GM12878 (cell line): ENCODE results near the gene KISS1R. TPM values are rescaled to one million over a fixed set of nuclear protein-coding genes. Genes with fewer than 3 reads are reported as not detected.
A peak's percentile ranks its signal among the peaks of the same experiment; 100 is the strongest.

Source experiments
- ATAC-seq: fragments of 200-7000 bp; cut with Tn5 transposase; 3 replicates; pipeline ENCODE4 v1.9.1; 2020; ENCODE audit warnings: mild to moderate bottlenecking, moderate library complexity
- BruUV-seq: library from RNA; stranded (reverse); fragments of 400-500 nt; replicated peaks from 2 replicates; lab custom pipeline; 2021; lab: Mats Ljungman, UMichigan
- CTCF ChIA-PET: fragments of 300-600 bp; sonication (Branson Sonifier 250); formaldehyde crosslinking; extraction: SDS; loops from one replicate; lab custom pipeline; 2021; ENCODE audit warnings: inconsistent platforms; lab: Yijun Ruan, JAX
- POLR2A ChIA-PET: fragments of 350-600 bp; formaldehyde crosslinking; extraction: SDS; loops from one replicate; lab custom pipeline; 2021; ENCODE audit warnings: inconsistent platforms; lab: Charles Lee
- RAD21 ChIA-PET: fragments of 300-600 bp; sonication (Branson Sonifier 250); formaldehyde crosslinking; loops from one replicate; lab custom pipeline; 2023; ENCODE audit warnings: antibody characterized with exemption; ENCODE audit not compliant: unreplicated experiment; lab: Charles Lee
- SMC1A ChIA-PET: fragments of 300-600 bp; sonication (Branson Sonifier 250); formaldehyde crosslinking; loops from one replicate; lab custom pipeline; 2023; ENCODE audit not compliant: unreplicated experiment, uncharacterized antibody; lab: Charles Lee
- DNase-seq: peaks from one replicate; pipeline ENCODE4 v3.0.0-alpha.2; 2011; ENCODE audit warnings: low read depth, low spot score
- FAIRE-seq: peaks from 3 replicates; lab custom pipeline; 2011; peaks lifted over from hg19 to GRCh38; lab: Jason Lieb, UNC
- H2AFZ ChIP-seq: 2 replicates; pipeline ENCODE4 v1.6.0; 2011; ENCODE audit warnings: low read depth, low read length, control low read depth; ENCODE audit not compliant: control insufficient read depth
- H3K27ac ChIP-seq: 2 replicates; pipeline ENCODE4 v1.5.1; 2011; ENCODE audit warnings: control low read depth; ENCODE audit not compliant: control insufficient read depth, insufficient read depth
- H3K27me3 ChIP-seq, 2 experiments: replicated peaks in 1 of 2; 2 replicates each; pipeline versions ENCODE4 v1.6.0 to v1.6.1; 2011; ENCODE audit warnings: low read length in 1 of 2; ENCODE audit not compliant: control insufficient read depth in 2 of 2, insufficient read depth in 2 of 2
- H3K36me3 ChIP-seq, 2 experiments: 2 replicates each; pipeline ENCODE4 v1.5.1; 2011; ENCODE audit warnings: low read length in 1 of 2; ENCODE audit not compliant: control insufficient read depth in 2 of 2, insufficient read depth in 2 of 2
- H3K4me1 ChIP-seq: 2 replicates; pipeline ENCODE4 v1.6.1; 2011; ENCODE audit warnings: mild to moderate bottlenecking, low read length, moderate library complexity, mixed read lengths; ENCODE audit not compliant: control insufficient read depth, insufficient read depth
- H3K4me2 ChIP-seq: 2 replicates; pipeline ENCODE4 v1.6.0; 2011; ENCODE audit warnings: control low read depth; ENCODE audit not compliant: control insufficient read depth, insufficient read depth
- H3K4me3 ChIP-seq: fragments of 200-600 bp; sonication (generic); 2 replicates; pipeline ENCODE4 v1.5.1; 2016
- H3K79me2 ChIP-seq: 2 replicates; pipeline ENCODE4 v1.6.0; 2011; ENCODE audit warnings: low read length; ENCODE audit not compliant: control insufficient read depth, insufficient read depth
- H3K9ac ChIP-seq: 2 replicates; pipeline ENCODE4 v1.8.0; 2011; ENCODE audit warnings: low read length, control low read depth, mixed read lengths; ENCODE audit not compliant: control insufficient read depth, insufficient read depth
- H3K9me3 ChIP-seq: replicated peaks from 3 replicates; pipeline ENCODE4 v1.5.1; 2011; ENCODE audit warnings: mild to moderate bottlenecking, low read length; ENCODE audit not compliant: control insufficient read depth, insufficient read depth
- H4K20me1 ChIP-seq: 2 replicates; pipeline ENCODE4 v1.6.0; 2011; ENCODE audit not compliant: control insufficient read depth, insufficient read depth
- CREM ChIP-seq: IDR thresholded peaks from 2 replicates; pipeline ENCODE4 v1.6.1; 2014; ENCODE audit warnings: antibody characterized with exemption, low read depth
- ETV6 ChIP-seq, 2 experiments: fragments of 450-650 bp in 1 of 2; IDR thresholded peaks in 1 of 2; conservative IDR thresholded peaks in 1 of 2; 2 replicates each; pipeline ENCODE4 v1.6.1; 2014; ENCODE audit warnings: antibody characterized with exemption in 1 of 2, borderline replicate concordance in 1 of 2, low read depth in 1 of 2, mild to moderate bottlenecking in 1 of 2, moderate library complexity in 1 of 2
- FOXK2 ChIP-seq: fragments of 450-650 bp; IDR thresholded peaks from 2 replicates; pipeline ENCODE4 v1.6.1; 2017; ENCODE audit warnings: mild to moderate bottlenecking, moderate library complexity
- HDGF ChIP-seq: fragments of 450-650 bp; IDR thresholded peaks from 2 replicates; pipeline ENCODE4 v1.6.1; 2016; ENCODE audit warnings: antibody characterized with exemption
- KAT2A ChIP-seq: conservative IDR thresholded peaks from 2 replicates; pipeline ENCODE4 v1.6.1; 2011; ENCODE audit warnings: low read depth, low read length; ENCODE audit not compliant: control insufficient read depth
- MAX ChIP-seq: IDR thresholded peaks from 2 replicates; pipeline ENCODE4 v1.6.1; 2012; ENCODE audit warnings: low read depth, low read length, improper control_type of control experiment
- MEF2B ChIP-seq: fragments of 450-650 bp; IDR thresholded peaks from 2 replicates; pipeline ENCODE4 v1.6.1; 2018; ENCODE audit warnings: mild to moderate bottlenecking, moderate library complexity; ENCODE audit not compliant: partially characterized antibody, poor library complexity, severe bottlenecking
- MTA2 ChIP-seq: fragments of 450-650 bp; IDR thresholded peaks from 2 replicates; pipeline ENCODE4 v1.6.1; 2016; ENCODE audit warnings: low read depth, mild to moderate bottlenecking, moderate library complexity
- NFYA ChIP-seq: IDR thresholded peaks from 2 replicates; pipeline ENCODE4 v1.6.1; 2011; ENCODE audit warnings: low read depth, mild to moderate bottlenecking, low read length, improper control_type of control experiment, borderline replicate concordance
- NR2F1 ChIP-seq: fragments of 450-650 bp; conservative IDR thresholded peaks from 2 replicates; pipeline ENCODE4 v1.6.1; 2017; ENCODE audit warnings: mild to moderate bottlenecking
- POLR2AphosphoS2 ChIP-seq: IDR thresholded peaks from 2 replicates; pipeline ENCODE4 v1.6.1; 2011; ENCODE audit warnings: low read depth, mild to moderate bottlenecking, low read length, improper control_type of control experiment, moderate library complexity
- RUNX3 ChIP-seq: IDR thresholded peaks from 2 replicates; pipeline ENCODE4 v1.6.1; 2012; ENCODE audit warnings: low read length, inconsistent platforms
- SMC3 ChIP-seq: IDR thresholded peaks from 2 replicates; pipeline ENCODE4 v1.6.1; 2011; ENCODE audit warnings: low read length, improper control_type of control experiment, borderline replicate concordance
- STAT1 ChIP-seq: fragments of 450-650 bp; conservative IDR thresholded peaks from 2 replicates; pipeline ENCODE4 v1.6.1; 2014; ENCODE audit warnings: antibody characterized with exemption, mild to moderate bottlenecking
- TCF7 ChIP-seq: IDR thresholded peaks from 2 replicates; pipeline ENCODE4 v1.6.1; 2014; ENCODE audit warnings: antibody characterized with exemption, borderline replicate concordance
- YY1 ChIP-seq: IDR thresholded peaks from 2 replicates; pipeline ENCODE4 v1.6.1; 2011; ENCODE audit warnings: low read depth, mild to moderate bottlenecking, low read length
- ZBED1 ChIP-seq: IDR thresholded peaks from 2 replicates; pipeline ENCODE4 v1.6.1; 2016; ENCODE audit warnings: borderline replicate concordance
- ZBTB33 ChIP-seq: fragments of 450-650 bp; IDR thresholded peaks from 2 replicates; pipeline ENCODE4 v1.6.1; 2017; ENCODE audit warnings: mild to moderate bottlenecking
- ZSCAN29 ChIP-seq: fragments of 450-650 bp; IDR thresholded peaks from 2 replicates; pipeline ENCODE4 v1.6.1; 2017; ENCODE audit warnings: mild to moderate bottlenecking, moderate library complexity
- ZZZ3 ChIP-seq: IDR thresholded peaks from 2 replicates; pipeline ENCODE4 v1.6.1; 2011; ENCODE audit warnings: low read depth; ENCODE audit not compliant: control insufficient read depth, insufficient read length
- WGBS: methylation state at CpG from one replicate; pipeline ENCODE4 v1.1.6; 2016; ENCODE audit warnings: low lambda C conversion rate; ENCODE audit not compliant: insufficient replicate concordance, insufficient coverage; ENCODE audit errors: missing lambda C conversion rate; 5-methylcytosine and 5-hydroxymethylcytosine counted together
- in situ Hi-C: fragments of 300-500 bp; cut with MboI; formaldehyde crosslinking; loops from 9 replicates; pipeline ENCODE4 v1.14.3; 2018; ENCODE audit warnings: mixed read lengths
- intact Hi-C: fragments of 100-400 bp; cut with micrococcal nuclease; formaldehyde crosslinking; loops from one replicate; pipeline ENCODE4 v1.14.2; 2022; ENCODE audit not compliant: unreplicated experiment
- polyA plus RNA-seq, 11 experiments: library from polyadenylated mRNA; depleted of rRNA in 4 of 11; unstranded in 6 of 11; stranded (reverse) in 5 of 11; fragments of >200 nt; fragmentation: Nextera tagmentation in 4 of 11; fragmentation: Illumina TruSeq in 1 of 11; extraction: Ambion mirVana in 4 of 11; extraction: Trizol in 1 of 11; gene quantifications; 1 replicate in 1 of 11; 2 replicates in 10 of 11; pipeline versions ENCODE4 v1.2.1 to v1.2.3, GENCODE V29; 2011 to 2016; ENCODE audit warnings: inconsistent platforms in 2 of 11, missing spikeins in 2 of 11, low read depth in 1 of 11
- total RNA-seq, 4 experiments: library from RNA; depleted of rRNA in 3 of 4; stranded (reverse); fragments of >200 nt in 3 of 4; fragmentation: Illumina TruSeq in 1 of 4; extraction: Trizol in 1 of 4; gene quantifications; 2 replicates each; pipeline versions ENCODE4 v1.2.1 to v1.2.3, GENCODE V29; 2013 to 2021

Gene KISS1R
- total and polyA plus RNA-seq, 10 of the 15 experiments (the other 5 are each of a cell fraction or from before 2014, with no cell fraction given) = 0.13 to 2.7 (median 1.4) TPM; not detected in 3

DNA sequence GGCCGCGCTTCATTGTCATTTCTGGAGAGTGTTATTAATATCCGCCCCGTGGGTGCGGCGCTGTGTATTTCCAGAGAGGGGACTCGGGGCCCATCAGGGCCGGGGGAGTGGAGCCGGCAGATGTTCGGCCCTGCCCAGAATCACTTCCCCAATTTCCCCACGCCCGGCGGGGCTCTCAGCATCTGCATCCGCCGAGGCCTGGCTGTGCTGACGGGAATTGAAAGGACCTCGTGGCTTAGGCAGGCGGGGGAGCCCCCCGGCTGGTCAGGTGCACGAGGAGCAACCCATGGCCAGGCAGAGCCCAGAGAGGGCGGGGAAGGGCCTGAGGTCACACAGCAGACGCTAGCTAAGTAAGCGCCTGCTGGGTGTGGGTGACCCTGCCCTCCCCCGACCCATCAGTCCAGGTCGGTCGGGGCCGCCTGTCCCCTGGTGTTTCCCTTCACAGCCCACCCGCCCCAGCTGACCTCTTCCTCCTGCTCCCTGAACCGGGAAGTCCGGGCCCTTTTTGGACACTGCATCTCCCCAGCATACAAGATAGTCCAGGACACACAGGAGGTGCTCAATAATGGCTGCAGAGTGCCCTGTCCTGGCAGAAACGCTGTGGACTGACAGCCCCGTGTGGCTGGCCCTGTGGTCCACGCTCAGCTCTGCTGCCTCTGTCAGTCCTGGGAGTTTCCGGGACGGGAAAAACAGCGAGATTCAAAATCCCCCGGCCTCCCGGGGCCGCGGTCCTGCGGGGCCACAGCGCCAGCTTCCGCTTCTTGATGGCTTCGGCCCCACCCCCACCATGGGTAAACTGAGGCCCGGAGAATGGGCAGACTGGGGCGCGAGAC lies 30.8 kb downstream of the KISS1R start (continued):
- TF ChIP-seq NR2F1 = peak; percentile 98
- TF ChIP-seq ZZZ3 = no peak
- no peak for TF ChIP-seq HDGF
- peak; percentile 37 for TF ChIP-seq YY1
- peak; percentile 93 for TF ChIP-seq MAX
- TF ChIP-seq STAT1 = no peak
- no peak for TF ChIP-seq NFYA

GRCh38 chr19:948842-949496 lies 31.8 kb downstream of the KISS1R start:
- Histone ChIP-seq H2AFZ (no peak overlapping the region), H4K20me1 (no peaks in the 10 kb centered on the region), H3K27me3 (no peaks in the 10 kb centered on the region), H3K79me2 (peaks cover 54% of the 10 kb centered on the region), H3K36me3 (peaks cover 0 to 4% of the 10 kb centered on the region in 2 experiments; a peak in 2 of 4 replicates), H3K4me3 (no peak overlapping the region; the same call in 1 of the 2 replicates), H3K9ac (peak overlapping the region; percentile 25; the same call in 1 of the 2 replicates), H3K27ac (peak overlapping the region; percentile 99), H3K4me1 (peaks cover 65% of the 10 kb centered on the region), H3K4me2 (peak overlapping the region; percentile 24; the same call in 1 of the 2 replicates), H3K9me3 (no peaks in the 10 kb centered on the region)
- intact Hi-C loops = no loop called here
- ChIA-PET CTCF (interaction anchor here (0.7 to 3.0 kb wide), 4 partner anchors 20 to 295 kb away, joined by 3 to 18 read pairs (median 6); partner anchors contain the start of gene WDR18), POLR2A (interaction anchor here (1.3 to 1.8 kb wide), 3 partner anchors 25 to 128 kb away, joined by 3 to 7 read pairs (median 5); partner anchors contain the start of gene WDR18), RAD21 (interaction anchor here (1.7 to 1.9 kb wide), 3 partner anchors 17 to 26 kb away, joined by 7 to 9 read pairs (median 8); no protein-coding TSS in a partner anchor), SMC1A (interaction anchor here (0.8 to 2.7 kb wide), 4 partner anchors 19 to 27 kb away, joined by 3 to 13 read pairs (median 4); no protein-coding TSS in a partner anchor)
- in situ Hi-C loops = no loop called here
- DNase-seq (no peak), FAIRE-seq (no peak), ATAC-seq (peak; percentile 14)
- BruUV-seq = no TSS peak
- 14% methylated on average over 24 of the region's 25 CpGs for WGBS
- TF ChIP-seq CREM (peak; percentile 41; the same call in 1 of the 2 replicates), ZSCAN29 (no peak), ZBED1 (peak; percentile 57; the same call in 1 of the 2 replicates), MEF2B (peak; percentile 95), KAT2A (no peak), POLR2AphosphoS2 (no peak), ZBTB33 (no peak), SMC3 (0 out of 2 replicates have a peak, but pooled peaks have one; percentile 2), ETV6 (conservative IDR thresholded peaks at IDR 0.05 in 1 of 2, IDR thresholded peaks at IDR 0.05 in 1 of 2; ENCODE audit: borderline replicate concordance in 1 of 2, low read depth in 1 of 2) (no peak; a peak in 1 of 4 replicates), MTA2 (no peak), FOXK2 (no peak), NFYA (no peak), TCF7 (no peak), RUNX3 (peak; percentile 68)
